WTC11 (cell line): ENCODE data around the gene CIBAR2. TPM values are rescaled to one million over a fixed set of nuclear protein-coding genes. Genes with fewer than 3 reads are reported as not detected.

Experiments used
- ATAC-seq: fragments of 200-7000 bp; cut with Tn5 transposase; 2 replicates; pipeline ENCODE4 v1.10.0; 2021; ENCODE audit warnings: mild to moderate bottlenecking, moderate library complexity
- CTCF ChIA-PET: fragments of 300-600 bp; sonication (Branson Sonifier 250); formaldehyde crosslinking; loops from one replicate; lab custom pipeline; 2021; ENCODE audit warnings: antibody characterized with exemption; lab: Charles Lee
- POLR2A ChIA-PET: fragments of 350-600 bp; sonication (Branson Sonifier 250); formaldehyde crosslinking; loops from one replicate; lab custom pipeline; 2021; ENCODE audit warnings: antibody characterized with exemption; lab: Charles Lee
- DNase-seq: peaks from one replicate; pipeline ENCODE4 v3.0.0; 2021; ENCODE audit warnings: low spot score
- H3K27ac Mint-ChIP-seq: 2 replicates; pipeline ENCODE4 v1.8.0; 2021; ENCODE audit warnings: mixed read lengths
- H3K27me3 Mint-ChIP-seq: 2 replicates; pipeline ENCODE4 v1.8.0; 2021; ENCODE audit warnings: low read depth, mild to moderate bottlenecking, moderate library complexity, mixed read lengths
- H3K36me3 Mint-ChIP-seq: 2 replicates; pipeline ENCODE4 v1.8.0; 2021; ENCODE audit warnings: mixed read lengths
- H3K4me1 Mint-ChIP-seq: 2 replicates; pipeline ENCODE4 v1.8.0; 2022; ENCODE audit warnings: mixed read lengths
- H3K4me3 Mint-ChIP-seq: 2 replicates; pipeline ENCODE4 v1.8.0; 2021; ENCODE audit warnings: mild to moderate bottlenecking, moderate library complexity, mixed read lengths
- H3K9me3 Mint-ChIP-seq: 2 replicates; pipeline ENCODE4 v1.8.0; 2021; ENCODE audit warnings: mixed read lengths
- CREM ChIP-seq: sonication (generic); formaldehyde crosslinking; IDR thresholded peaks from 2 replicates; pipeline ENCODE4 v1.8.1; 2022; ENCODE audit warnings: mild to moderate bottlenecking, missing genetic modification reagents, moderate library complexity
- IRF2 ChIP-seq: sonication (generic); formaldehyde crosslinking; IDR thresholded peaks from 2 replicates; pipeline ENCODE4 v1.8.0; 2022; ENCODE audit warnings: low read depth, missing genetic modification reagents, borderline replicate concordance
- ZNF396 ChIP-seq: fragments of 250-450 bp; sonication (Bioruptor Pico); IDR thresholded peaks from 2 replicates; pipeline ENCODE4 v1.8.0; 2021; ENCODE audit warnings: mild to moderate bottlenecking, moderate library complexity, borderline replicate concordance
- ZNF423 ChIP-seq: fragments of 250-450 bp; sonication (Bioruptor Pico); IDR thresholded peaks from 2 replicates; pipeline ENCODE4 v2.1.2; 2022; ENCODE audit warnings: mild to moderate bottlenecking, moderate library complexity
- total RNA-seq: library from RNA; stranded (reverse); gene quantifications from 3 replicates; pipeline ENCODE4 v1.2.3, GENCODE V29; 2021
- TF ChIP-seq, protein P1 (sequence below): sonication (generic); formaldehyde crosslinking; conservative IDR thresholded peaks from 2 replicates; pipeline ENCODE4 v1.8.1; 2023; ENCODE audit warnings: mild to moderate bottlenecking, low read depth, missing genetic modification reagents, moderate library complexity
- TF ChIP-seq, protein P2 (sequence below): sonication (generic); formaldehyde crosslinking; IDR thresholded peaks from 2 replicates; pipeline ENCODE4 v1.8.0; 2022; ENCODE audit warnings: mild to moderate bottlenecking, missing genetic modification reagents
- TF ChIP-seq, protein P3 (sequence below): sonication (generic); formaldehyde crosslinking; IDR thresholded peaks from 2 replicates; pipeline ENCODE4 v1.8.1; 2022; ENCODE audit warnings: low read depth, mild to moderate bottlenecking, moderate library complexity, missing genetic modification reagents, borderline replicate concordance
- TF ChIP-seq, protein P4 (sequence below): fragments of 250-450 bp; sonication (Bioruptor Pico); IDR thresholded peaks from 2 replicates; pipeline ENCODE4 v1.9.0; 2021; ENCODE audit warnings: mild to moderate bottlenecking
- TF ChIP-seq, protein P5 (sequence below): fragments of 200-600 bp; IDR thresholded peaks from 2 replicates; pipeline ENCODE4 v1.8.0; 2022; ENCODE audit warnings: antibody characterized with exemption
- TF ChIP-seq, protein P6 (sequence below): sonication (generic); formaldehyde crosslinking; IDR thresholded peaks from 2 replicates; pipeline ENCODE4 v1.8.1; 2023; ENCODE audit warnings: mild to moderate bottlenecking, missing genetic modification reagents
- TF ChIP-seq, protein P7 (sequence below): sonication (generic); formaldehyde crosslinking; IDR thresholded peaks from 2 replicates; pipeline ENCODE4 v1.8.0; 2023; ENCODE audit warnings: missing genetic modification reagents, mild to moderate bottlenecking, borderline replicate concordance

Gene CIBAR2
- total RNA-seq, 1 experiment from 2014 or later = not detected

DNA sequence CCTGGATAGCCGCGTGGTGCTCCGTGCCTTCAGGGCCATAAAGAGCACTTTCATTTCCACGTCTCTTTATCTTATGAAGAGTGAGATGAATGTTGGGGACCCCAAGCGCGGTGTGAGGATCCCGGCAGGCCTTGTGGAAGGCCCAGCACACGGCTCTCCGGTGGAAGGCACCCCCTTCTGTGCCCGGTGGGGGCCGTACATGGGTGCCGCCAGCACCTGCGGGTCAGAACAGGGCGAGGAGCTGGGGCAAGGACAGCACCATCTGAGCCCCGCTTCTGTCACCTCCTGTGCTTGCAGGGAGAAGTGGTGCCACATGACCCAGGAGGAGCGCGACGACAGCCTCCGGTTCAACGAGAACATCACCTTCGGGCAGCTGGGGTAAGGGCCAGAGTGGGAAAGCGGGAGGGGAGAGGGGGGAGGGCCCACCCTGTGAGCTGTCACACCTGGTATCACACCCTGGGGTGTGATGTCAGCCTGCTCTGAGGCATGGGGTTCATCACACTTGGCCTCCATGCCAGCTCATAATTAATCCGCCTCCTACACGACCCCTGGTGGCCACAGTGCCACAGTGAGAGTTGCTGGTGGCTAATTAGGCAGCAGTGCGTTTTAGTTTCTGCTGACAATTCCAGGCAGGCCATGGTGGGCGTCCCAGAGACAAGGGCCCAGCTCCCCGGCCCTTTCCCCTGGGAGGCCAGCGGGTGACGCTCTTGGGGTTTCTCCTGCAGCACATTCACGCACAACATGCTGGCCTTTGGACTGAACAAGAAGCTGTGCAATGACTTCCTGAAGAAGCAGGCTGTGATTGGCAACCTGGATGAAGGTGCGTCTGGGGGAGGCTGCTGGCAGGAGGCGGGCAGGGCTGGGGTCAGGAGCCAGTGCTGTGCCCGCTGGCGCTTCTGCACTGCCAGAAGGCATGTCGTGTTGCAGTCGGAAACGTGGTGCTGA lies 25.7 kb downstream of the CIBAR2 start:
- TF ChIP-seq IRF2 (CRISPR knock-in tag) (no peak), ZNF423 (CRISPR knock-in tag) (peak; percentile 40; the same call in 1 of the 2 replicates)
- TF ChIP-seq, protein P1, sequence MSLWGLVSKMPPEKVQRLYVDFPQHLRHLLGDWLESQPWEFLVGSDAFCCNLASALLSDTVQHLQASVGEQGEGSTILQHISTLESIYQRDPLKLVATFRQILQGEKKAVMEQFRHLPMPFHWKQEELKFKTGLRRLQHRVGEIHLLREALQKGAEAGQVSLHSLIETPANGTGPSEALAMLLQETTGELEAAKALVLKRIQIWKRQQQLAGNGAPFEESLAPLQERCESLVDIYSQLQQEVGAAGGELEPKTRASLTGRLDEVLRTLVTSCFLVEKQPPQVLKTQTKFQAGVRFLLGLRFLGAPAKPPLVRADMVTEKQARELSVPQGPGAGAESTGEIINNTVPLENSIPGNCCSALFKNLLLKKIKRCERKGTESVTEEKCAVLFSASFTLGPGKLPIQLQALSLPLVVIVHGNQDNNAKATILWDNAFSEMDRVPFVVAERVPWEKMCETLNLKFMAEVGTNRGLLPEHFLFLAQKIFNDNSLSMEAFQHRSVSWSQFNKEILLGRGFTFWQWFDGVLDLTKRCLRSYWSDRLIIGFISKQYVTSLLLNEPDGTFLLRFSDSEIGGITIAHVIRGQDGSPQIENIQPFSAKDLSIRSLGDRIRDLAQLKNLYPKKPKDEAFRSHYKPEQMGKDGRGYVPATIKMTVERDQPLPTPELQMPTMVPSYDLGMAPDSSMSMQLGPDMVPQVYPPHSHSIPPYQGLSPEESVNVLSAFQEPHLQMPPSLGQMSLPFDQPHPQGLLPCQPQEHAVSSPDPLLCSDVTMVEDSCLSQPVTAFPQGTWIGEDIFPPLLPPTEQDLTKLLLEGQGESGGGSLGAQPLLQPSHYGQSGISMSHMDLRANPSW (CRISPR knock-in tag) = no peak
- TF ChIP-seq, protein P2, sequence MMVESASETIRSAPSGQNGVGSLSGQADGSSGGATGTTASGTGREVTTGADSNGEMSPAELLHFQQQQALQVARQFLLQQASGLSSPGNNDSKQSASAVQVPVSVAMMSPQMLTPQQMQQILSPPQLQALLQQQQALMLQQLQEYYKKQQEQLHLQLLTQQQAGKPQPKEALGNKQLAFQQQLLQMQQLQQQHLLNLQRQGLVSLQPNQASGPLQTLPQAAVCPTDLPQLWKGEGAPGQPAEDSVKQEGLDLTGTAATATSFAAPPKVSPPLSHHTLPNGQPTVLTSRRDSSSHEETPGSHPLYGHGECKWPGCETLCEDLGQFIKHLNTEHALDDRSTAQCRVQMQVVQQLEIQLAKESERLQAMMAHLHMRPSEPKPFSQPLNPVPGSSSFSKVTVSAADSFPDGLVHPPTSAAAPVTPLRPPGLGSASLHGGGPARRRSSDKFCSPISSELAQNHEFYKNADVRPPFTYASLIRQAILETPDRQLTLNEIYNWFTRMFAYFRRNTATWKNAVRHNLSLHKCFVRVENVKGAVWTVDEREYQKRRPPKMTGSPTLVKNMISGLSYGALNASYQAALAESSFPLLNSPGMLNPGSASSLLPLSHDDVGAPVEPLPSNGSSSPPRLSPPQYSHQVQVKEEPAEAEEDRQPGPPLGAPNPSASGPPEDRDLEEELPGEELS = no peak
- TF ChIP-seq, protein P3, sequence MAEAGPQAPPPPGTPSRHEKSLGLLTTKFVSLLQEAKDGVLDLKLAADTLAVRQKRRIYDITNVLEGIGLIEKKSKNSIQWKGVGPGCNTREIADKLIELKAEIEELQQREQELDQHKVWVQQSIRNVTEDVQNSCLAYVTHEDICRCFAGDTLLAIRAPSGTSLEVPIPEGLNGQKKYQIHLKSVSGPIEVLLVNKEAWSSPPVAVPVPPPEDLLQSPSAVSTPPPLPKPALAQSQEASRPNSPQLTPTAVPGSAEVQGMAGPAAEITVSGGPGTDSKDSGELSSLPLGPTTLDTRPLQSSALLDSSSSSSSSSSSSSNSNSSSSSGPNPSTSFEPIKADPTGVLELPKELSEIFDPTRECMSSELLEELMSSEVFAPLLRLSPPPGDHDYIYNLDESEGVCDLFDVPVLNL = no peak
- TF ChIP-seq, protein P4, sequence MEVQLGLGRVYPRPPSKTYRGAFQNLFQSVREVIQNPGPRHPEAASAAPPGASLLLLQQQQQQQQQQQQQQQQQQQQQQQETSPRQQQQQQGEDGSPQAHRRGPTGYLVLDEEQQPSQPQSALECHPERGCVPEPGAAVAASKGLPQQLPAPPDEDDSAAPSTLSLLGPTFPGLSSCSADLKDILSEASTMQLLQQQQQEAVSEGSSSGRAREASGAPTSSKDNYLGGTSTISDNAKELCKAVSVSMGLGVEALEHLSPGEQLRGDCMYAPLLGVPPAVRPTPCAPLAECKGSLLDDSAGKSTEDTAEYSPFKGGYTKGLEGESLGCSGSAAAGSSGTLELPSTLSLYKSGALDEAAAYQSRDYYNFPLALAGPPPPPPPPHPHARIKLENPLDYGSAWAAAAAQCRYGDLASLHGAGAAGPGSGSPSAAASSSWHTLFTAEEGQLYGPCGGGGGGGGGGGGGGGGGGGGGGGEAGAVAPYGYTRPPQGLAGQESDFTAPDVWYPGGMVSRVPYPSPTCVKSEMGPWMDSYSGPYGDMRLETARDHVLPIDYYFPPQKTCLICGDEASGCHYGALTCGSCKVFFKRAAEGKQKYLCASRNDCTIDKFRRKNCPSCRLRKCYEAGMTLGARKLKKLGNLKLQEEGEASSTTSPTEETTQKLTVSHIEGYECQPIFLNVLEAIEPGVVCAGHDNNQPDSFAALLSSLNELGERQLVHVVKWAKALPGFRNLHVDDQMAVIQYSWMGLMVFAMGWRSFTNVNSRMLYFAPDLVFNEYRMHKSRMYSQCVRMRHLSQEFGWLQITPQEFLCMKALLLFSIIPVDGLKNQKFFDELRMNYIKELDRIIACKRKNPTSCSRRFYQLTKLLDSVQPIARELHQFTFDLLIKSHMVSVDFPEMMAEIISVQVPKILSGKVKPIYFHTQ = no peak
- TF ChIP-seq, protein P5, sequence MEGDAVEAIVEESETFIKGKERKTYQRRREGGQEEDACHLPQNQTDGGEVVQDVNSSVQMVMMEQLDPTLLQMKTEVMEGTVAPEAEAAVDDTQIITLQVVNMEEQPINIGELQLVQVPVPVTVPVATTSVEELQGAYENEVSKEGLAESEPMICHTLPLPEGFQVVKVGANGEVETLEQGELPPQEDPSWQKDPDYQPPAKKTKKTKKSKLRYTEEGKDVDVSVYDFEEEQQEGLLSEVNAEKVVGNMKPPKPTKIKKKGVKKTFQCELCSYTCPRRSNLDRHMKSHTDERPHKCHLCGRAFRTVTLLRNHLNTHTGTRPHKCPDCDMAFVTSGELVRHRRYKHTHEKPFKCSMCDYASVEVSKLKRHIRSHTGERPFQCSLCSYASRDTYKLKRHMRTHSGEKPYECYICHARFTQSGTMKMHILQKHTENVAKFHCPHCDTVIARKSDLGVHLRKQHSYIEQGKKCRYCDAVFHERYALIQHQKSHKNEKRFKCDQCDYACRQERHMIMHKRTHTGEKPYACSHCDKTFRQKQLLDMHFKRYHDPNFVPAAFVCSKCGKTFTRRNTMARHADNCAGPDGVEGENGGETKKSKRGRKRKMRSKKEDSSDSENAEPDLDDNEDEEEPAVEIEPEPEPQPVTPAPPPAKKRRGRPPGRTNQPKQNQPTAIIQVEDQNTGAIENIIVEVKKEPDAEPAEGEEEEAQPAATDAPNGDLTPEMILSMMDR = peak; percentile 85
- CTCF ChIA-PET = interaction anchor here (0.5 to 2.9 kb wide), 55 partner anchors 9 to 334 kb away, joined by 3 to 38 read pairs (median 5); partner anchors contain the start of genes KIAA0513 and ZDHHC7
- no peaks in the 10 kb centered on the region for H3K9me3 Mint-ChIP-seq
- H3K27ac Mint-ChIP-seq = no peak overlapping the region
- no peaks in the 10 kb centered on the region for H3K36me3 Mint-ChIP-seq
- H3K4me1 Mint-ChIP-seq = peaks cover 42% of the 10 kb centered on the region
- peak; percentile 86 for DNase-seq
- no peak overlapping the region for H3K4me3 Mint-ChIP-seq
- POLR2A ChIA-PET = no interaction called here
- peaks cover 52% of the 10 kb centered on the region for H3K27me3 Mint-ChIP-seq
- peak; percentile 34 for ATAC-seq

DNA sequence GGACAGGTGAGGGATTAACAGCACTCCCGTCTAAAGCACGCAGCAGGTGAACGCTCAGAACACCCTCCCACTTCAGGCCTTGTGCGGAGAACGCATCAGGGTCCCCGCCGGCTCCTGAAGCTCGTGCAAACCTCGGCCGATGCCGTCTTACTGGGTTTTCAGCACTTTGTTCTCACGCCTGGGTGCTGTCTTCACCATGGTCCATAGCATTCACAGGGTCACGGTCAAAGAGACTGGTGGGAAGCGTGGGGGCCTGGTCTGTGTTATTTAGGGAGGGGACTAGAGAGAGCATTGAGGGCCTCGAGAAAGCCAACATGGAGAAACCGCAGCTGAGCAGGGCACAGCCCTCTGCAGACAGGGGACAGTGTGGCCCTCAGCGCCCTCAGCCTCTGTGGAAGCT lies 26.6 kb downstream of the CIBAR2 start:
- H3K27ac Mint-ChIP-seq = no peak overlapping the region
- no peak overlapping the region for H3K4me3 Mint-ChIP-seq
- ChIA-PET CTCF (interaction anchor here (0.7 to 2.9 kb wide), 8 partner anchors 10 to 134 kb away, joined by 3 to 38 read pairs (median 12); no protein-coding TSS in a partner anchor), POLR2A (no interaction called here)
- no peaks in the 10 kb centered on the region for H3K36me3 Mint-ChIP-seq
- DNase-seq (no peak), ATAC-seq (no peak)
- H3K27me3 Mint-ChIP-seq = peaks cover 61% of the 10 kb centered on the region
- H3K4me1 Mint-ChIP-seq = peaks cover 48% of the 10 kb centered on the region
- H3K9me3 Mint-ChIP-seq = no peaks in the 10 kb centered on the region
- no peak for TF ChIP-seq ZNF423 (CRISPR knock-in tag)
- TF ChIP-seq, protein P5 = no peak
- TF ChIP-seq, protein P6, sequence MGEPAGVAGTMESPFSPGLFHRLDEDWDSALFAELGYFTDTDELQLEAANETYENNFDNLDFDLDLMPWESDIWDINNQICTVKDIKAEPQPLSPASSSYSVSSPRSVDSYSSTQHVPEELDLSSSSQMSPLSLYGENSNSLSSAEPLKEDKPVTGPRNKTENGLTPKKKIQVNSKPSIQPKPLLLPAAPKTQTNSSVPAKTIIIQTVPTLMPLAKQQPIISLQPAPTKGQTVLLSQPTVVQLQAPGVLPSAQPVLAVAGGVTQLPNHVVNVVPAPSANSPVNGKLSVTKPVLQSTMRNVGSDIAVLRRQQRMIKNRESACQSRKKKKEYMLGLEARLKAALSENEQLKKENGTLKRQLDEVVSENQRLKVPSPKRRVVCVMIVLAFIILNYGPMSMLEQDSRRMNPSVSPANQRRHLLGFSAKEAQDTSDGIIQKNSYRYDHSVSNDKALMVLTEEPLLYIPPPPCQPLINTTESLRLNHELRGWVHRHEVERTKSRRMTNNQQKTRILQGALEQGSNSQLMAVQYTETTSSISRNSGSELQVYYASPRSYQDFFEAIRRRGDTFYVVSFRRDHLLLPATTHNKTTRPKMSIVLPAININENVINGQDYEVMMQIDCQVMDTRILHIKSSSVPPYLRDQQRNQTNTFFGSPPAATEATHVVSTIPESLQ (CRISPR knock-in tag) = no peak
- TF ChIP-seq, protein P7, sequence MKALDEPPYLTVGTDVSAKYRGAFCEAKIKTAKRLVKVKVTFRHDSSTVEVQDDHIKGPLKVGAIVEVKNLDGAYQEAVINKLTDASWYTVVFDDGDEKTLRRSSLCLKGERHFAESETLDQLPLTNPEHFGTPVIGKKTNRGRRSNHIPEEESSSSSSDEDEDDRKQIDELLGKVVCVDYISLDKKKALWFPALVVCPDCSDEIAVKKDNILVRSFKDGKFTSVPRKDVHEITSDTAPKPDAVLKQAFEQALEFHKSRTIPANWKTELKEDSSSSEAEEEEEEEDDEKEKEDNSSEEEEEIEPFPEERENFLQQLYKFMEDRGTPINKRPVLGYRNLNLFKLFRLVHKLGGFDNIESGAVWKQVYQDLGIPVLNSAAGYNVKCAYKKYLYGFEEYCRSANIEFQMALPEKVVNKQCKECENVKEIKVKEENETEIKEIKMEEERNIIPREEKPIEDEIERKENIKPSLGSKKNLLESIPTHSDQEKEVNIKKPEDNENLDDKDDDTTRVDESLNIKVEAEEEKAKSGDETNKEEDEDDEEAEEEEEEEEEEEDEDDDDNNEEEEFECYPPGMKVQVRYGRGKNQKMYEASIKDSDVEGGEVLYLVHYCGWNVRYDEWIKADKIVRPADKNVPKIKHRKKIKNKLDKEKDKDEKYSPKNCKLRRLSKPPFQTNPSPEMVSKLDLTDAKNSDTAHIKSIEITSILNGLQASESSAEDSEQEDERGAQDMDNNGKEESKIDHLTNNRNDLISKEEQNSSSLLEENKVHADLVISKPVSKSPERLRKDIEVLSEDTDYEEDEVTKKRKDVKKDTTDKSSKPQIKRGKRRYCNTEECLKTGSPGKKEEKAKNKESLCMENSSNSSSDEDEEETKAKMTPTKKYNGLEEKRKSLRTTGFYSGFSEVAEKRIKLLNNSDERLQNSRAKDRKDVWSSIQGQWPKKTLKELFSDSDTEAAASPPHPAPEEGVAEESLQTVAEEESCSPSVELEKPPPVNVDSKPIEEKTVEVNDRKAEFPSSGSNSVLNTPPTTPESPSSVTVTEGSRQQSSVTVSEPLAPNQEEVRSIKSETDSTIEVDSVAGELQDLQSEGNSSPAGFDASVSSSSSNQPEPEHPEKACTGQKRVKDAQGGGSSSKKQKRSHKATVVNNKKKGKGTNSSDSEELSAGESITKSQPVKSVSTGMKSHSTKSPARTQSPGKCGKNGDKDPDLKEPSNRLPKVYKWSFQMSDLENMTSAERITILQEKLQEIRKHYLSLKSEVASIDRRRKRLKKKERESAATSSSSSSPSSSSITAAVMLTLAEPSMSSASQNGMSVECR (CRISPR knock-in tag) = no peak
- TF ChIP-seq ZNF396 = no peak
- TF ChIP-seq CREM (CRISPR knock-in tag) = no peak
